NCI-H146 (cell line): ENCODE data around the gene MYOZ2.
"Not testable (repeated sequence)": the region's sequence is repeated elsewhere in the genome, so short reads cannot be mapped to it uniquely, and the experiment has no call there.

Source experiments
- DNase-seq: peaks from one replicate; lab custom pipeline; 2025; lab: John Stamatoyannopoulos, UW

MYOZ2 gene

GRCh38 chr4:119128148-119128547 is 7.5 kb upstream of the MYOZ2 start:
- no peak for DNase-seq

DNA sequence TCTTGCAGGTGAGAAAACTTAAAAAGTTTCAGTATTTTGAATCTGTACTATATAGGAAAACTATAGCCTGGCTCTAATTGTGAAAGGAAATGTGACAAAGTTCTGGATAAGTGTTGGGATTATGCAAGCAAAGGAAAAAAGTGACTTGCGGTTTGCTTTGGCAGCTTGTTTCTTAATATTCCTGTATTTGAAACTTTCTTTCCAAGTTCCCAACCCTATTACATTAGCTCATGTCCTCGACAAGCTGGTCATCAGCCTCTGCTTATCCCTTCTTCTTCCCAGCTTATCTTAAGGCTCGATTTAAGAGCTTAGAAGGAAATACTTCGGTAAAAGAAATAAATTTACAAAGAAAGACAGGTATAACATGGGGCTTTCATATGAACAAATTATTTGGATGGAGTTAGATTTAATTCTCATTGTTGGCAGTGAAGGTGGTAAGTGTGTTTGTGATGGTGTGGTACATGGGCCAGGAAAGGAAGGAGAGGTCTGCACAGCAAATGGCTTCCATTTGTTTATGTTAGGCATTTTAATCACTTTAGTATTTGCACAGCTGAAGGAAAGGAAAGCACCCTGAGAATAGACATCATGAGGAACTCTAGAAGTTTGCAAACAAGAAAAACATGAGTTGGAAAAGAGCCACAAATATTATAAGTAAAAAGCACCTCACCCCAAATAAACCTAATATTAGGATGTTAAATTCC is 5.1 kb upstream of the MYOZ2 start:
- no peak for DNase-seq

- DNase-seq, result no peak
Observed at GRCh38 chr4:119131164-119131563, 4.5 kb upstream of the MYOZ2 start.

GRCh38 chr4:119132306-119132705 is 3.3 kb upstream of the MYOZ2 start:
- DNase-seq, result no peak

DNA sequence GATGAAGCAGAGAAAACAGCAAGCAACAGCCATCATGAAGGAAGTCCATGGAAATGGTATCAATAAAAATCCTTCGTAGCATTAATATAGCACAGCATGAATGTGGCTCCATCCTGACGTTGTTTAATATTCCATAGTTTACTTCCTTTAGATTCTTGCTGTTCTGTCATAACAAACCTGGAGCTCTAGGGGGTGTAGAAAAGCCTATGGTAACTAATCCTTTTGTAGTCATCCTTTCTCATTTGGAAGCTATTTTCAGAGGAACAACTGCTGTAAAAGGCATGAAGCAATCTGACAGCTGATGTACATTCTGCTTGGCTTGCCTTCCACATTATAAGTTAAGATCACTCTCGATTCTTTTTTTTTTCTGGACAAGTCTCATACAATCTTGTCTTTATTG is 914 bp downstream of the MYOZ2 start:
- DNase-seq, result no peak

- no peak for DNase-seq
Observed at GRCh38 chr4:119138046-119138445, 2.4 kb downstream of the MYOZ2 start.

GRCh38 chr4:119139311-119139710 is 3.7 kb downstream of the MYOZ2 start:
- no peak for DNase-seq

DNA sequence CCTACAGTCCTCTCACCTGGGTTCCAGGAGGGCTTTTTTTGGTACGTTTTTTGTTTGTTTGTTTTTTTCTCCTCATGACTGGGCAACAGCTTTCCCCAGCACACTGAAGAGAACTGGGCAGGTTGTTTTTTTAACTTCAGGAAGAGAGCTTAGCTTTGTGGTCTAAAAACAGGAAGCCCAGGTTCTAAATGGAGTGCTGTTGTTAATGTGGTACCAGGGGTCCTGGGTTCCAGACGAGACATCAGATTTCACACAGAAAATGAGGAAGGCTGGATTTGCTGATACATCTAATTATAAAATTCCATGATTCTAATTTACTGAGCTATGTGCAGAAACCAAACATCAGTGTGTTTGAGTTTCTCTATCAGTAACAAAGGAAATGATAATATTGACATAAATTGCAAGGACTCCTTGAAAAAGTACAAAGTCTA is 4.2 kb downstream of the MYOZ2 start:
- DNase-seq, result no peak

GRCh38 chr4:119141283-119141682 is 5.7 kb downstream of the MYOZ2 start:
- not testable (repeated sequence) for DNase-seq

DNA sequence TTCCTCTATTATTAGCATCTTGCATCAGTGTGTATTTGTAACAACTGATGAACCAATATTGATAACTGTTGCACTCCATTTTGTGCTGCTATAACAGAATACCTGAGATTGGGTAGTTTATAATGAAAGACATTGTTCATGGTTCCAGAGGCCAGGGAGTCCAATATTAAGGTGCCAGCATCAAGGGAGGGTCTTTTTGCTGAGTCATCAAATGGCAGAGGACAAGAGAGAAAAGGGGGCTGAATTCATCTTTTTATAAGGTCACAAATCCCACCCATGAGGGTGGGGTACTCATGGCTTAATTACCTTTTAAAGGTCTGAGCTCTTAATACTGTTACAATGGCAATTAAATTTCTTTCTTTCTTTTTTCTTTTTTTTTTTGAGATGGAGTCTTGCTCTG is 7.2 kb downstream of the MYOZ2 start:
- no peak for DNase-seq

- not testable (repeated sequence) for DNase-seq
Observed at GRCh38 chr4:119143341-119143740, 7.7 kb downstream of the MYOZ2 start.

- no peak for DNase-seq
Observed at GRCh38 chr4:119149110-119149509, 13.5 kb downstream of the MYOZ2 start.

GRCh38 chr4:119151161-119151560 is 15.5 kb downstream of the MYOZ2 start:
- no peak for DNase-seq

- no peak for DNase-seq
Observed at GRCh38 chr4:119152741-119153140, 17.1 kb downstream of the MYOZ2 start.

DNA sequence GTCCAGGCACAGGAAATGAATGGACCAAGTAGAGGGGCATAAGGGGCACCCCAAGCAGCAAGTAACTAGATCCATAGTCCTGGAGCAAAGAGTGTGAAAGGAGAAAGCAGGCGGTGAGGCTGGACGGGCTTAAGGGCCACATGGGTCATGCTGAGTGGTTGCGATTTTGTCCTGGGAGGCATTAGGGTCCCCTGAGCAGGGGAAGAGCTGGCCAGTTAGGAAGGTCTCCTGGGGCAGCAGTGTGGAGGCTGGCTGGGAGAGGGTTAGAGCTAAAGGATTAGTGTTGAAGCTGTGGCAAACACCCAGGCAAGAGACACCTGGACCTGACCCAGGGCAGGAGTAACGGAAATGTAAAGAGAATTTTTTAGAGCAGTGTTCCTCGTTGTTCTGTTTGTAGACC is 26.5 kb downstream of the MYOZ2 start:
- no peak for DNase-seq

DNA sequence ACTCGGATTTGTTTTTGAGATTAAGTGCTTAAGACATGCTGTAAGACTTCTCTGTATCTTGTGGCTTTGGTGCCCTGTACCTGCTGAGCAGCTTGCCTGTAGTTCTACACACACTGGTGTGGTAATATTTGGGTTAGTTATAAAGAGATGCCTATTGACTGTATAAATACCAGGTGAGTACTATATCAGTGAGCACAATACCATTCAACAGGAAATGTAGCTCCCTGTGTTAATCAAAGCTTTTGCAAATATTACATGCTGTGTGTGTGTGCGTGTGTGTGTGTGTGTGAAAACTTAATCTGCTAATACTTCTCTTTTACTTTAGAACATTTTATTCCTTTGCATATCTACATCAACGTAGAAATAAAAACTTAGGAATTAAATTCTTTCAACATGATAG is 30.1 kb downstream of the MYOZ2 start:
- DNase-seq, result peak; percentile 2

GRCh38 chr4:119170195-119170594 is 34.6 kb downstream of the MYOZ2 start:
- no peak for DNase-seq

DNA sequence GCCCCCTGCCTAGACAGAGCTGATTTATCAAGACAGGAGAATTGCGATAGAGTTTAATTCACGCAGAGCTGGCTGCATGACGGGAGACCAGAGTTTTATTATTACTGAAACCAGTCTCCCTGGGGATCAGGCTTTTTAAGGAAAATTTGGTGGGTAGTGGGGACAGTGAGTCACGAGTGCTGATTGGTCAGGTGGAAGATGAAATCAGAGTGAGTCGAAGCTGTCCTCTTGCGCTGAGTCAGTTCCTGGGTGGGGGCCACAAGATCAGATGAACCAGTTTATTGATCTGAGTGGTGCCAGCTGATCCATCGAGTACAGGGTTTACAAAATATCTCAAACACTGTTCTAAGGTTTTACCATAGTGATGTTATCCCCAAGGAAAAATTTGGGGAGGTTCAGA is 36.6 kb downstream of the MYOZ2 start:
- no peak for DNase-seq

DNA sequence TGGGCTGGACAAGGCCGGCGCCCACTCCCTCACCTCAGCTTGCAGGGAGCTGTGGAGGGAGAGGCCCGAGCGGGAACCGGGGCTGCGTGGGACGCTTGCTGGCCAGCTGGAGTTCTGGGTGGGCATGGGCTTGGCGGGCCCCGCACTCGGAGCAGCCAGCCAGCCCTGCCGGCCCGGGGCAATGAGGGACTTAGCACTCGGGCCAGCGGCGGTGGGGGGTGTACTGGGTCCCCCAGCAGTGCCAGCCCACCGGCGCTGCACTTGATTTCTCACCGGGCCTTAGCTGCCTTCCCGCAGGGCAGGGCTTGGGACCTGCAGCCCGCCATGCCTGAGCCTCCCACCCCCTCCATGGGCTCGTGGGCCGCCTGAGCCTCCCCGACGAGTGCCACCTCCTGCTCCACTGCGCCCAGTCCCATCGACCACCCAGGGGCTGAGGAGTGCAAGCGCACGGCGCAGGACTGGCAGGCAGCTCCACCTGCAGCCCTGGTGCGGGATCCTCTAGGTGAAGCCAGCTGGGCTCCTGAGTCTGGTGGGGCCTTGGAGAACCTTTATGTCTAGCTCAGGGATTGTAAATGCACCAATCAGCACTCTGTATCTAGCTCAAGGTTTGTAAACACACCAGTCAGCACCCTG is 38.2 kb downstream of the MYOZ2 start:
- DNase-seq, result not testable (repeated sequence)

- DNase-seq, result no peak
Observed at GRCh38 chr4:119179011-119179410, 43.4 kb downstream of the MYOZ2 start.

DNA sequence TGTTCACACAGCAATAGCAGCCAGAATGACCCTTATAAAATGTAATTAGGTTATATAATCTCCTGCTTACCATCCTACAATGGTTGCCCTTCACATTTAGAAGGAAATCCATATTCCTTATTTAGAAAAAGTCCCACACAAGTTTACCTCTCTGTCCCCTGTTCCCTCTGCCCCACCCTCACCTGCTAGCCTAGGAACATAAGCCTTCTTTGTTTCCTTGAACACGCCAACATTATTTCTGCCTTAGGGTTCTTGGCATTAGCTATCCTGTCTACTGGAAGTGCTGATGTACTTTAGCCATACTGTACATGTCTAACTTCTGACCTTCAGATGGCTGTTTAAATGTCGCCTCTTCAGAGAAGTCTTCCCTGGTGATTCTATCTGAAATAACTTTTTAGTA is 48.5 kb downstream of the MYOZ2 start:
- DNase-seq, result no peak

DNA sequence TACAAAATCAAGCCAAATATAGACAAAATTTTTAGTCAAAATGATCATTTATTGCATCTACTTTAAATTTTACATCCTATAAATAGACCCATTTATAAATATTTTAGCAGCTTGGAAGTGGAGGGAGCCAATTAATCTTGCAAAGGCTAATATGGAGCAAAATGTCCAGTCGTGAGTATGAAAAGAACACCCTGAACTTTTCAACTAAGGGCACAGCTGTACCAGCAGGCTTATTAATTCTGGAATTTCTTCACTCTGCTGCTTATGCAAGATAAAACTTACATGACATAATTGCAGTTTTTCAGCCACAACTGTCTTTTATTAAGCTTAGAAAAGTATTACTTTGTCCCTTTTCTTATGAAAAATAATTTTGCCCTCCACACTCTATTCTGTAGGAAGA is 54.0 kb downstream of the MYOZ2 start:
- no peak for DNase-seq

DNA sequence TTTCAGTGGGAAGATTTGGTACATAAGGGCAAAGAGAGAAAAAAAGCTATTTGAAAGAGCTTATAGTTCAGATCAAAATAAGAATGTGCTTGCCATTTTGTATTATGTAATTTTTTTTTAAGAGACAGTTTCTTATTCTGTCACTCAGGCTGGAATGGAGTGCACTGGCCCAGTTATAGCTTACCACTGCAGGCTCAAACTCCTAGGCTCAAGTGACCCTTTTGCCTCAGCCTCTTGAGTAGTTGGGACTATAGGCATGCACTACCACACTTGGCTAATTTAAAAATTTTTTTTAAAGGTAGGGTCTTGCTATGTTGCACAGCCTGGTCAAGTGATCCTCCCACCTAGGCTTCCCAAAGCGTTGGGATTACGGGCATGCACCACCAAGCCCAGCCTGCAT is 54.7 kb downstream of the MYOZ2 start:
- no peak for DNase-seq

DNA sequence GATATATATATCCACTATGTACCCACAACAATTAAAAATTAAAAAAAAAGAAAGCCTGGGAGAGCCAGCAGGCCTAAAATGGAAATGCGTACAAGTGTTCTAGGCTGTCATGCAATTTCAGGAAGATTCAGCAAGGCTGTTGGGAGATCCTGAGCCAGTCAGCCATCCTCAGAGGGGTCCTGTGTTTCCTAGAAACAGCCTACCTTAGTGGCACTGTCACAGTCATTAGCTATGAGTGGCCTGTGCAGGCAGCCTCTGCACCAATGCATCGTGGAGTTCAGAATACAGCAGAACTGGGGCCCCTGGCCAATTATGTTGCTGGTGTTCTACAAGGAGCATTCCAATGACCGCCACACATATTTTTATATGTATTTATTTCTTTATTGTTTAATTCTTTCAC is 55.9 kb downstream of the MYOZ2 start:
- DNase-seq, result no peak
